Fibroblast of pulmonary artery (primary cell): ENCODE results near the gene RAB3IP.

Source experiments
- DNase-seq: peaks from one replicate; pipeline ENCODE4 v3.0.0-alpha.2; 2010; ENCODE audit warnings: low read depth
- H3K4me3 ChIP-seq: replicated peaks from 2 replicates; pipeline ENCODE4 v1.5.1; 2011; ENCODE audit warnings: low read depth, mild to moderate bottlenecking, control low read depth, low read length, moderate library complexity
- CTCF ChIP-seq: IDR thresholded peaks from 2 replicates; pipeline ENCODE4 v1.5.1; 2011; ENCODE audit warnings: mild to moderate bottlenecking, control low read depth, low read length, inconsistent platforms; ENCODE audit errors: missing control alignments

Gene RAB3IP

DNA sequence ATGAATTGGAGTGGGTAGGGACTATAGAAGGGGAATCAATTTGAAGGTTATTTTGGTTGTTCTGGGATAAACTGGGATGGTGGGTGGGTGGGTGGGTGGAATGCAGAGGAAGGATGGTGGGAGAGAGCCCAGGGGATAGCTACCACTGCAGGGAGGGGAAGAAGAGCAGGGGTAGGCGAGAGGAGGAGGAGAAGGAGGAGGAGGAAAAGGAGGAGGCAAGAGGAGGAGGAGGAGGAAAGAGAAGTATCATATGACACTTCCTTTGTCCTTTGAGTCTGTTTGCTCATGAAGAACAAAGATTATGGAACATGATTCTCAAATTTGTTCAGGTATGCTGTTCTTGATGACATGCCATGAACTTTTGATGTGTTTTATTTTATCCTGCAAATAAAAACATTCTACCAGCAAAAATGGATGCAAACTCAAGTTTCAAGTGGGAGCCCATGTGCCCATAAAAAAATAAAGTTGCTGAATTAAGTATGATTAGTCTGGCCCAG lies 35.5 kb upstream of the RAB3IP start:
- DNase-seq: no peak
- H3K4me3 ChIP-seq: no peak overlapping the region
- TF ChIP-seq CTCF: no peak

DNA sequence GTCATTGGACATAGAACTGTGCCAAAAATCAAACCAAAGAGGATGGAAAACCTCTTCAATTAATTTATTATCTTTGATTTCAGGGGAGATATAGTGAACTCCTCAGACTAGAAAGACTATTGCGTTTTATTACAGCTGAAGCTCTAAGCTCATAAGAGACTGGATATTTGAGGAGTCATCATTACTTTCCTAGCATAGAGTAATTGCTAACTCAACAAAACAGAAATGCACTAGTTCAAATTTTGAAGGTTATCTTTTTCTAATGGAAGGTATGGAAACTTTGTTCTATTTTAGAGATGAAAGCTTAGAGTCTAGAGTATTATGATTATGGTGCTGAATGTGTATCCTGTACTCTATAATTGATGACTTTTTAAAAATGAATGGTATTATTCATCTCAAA lies 34.3 kb upstream of the RAB3IP start:
- no peak for TF ChIP-seq CTCF

DNA sequence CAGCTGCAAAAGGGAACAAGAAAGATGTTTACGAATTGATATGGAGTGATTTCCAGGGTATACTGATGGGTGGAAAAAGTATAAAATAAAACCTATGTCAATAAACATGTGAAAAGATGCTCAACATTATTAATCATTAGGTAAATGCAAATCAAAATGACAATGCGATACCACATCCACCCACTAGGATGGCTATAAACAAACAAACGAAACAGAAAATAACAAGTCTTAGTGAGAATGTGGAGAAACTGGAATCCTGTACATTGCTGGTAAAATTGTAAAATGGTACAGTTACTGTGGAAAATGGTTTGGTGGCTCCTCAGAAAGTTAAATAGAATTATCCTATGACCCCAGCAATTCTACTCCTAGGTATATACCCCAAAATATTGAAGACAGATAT lies 30.0 kb upstream of the RAB3IP start:
- H3K4me3 ChIP-seq: no peak overlapping the region
- TF ChIP-seq CTCF: peak; percentile 18
- no peak for DNase-seq

More for the DNA sequence above, 34.3 kb upstream of the RAB3IP start:
- no peak overlapping the region for H3K4me3 ChIP-seq
- no peak for DNase-seq

DNA sequence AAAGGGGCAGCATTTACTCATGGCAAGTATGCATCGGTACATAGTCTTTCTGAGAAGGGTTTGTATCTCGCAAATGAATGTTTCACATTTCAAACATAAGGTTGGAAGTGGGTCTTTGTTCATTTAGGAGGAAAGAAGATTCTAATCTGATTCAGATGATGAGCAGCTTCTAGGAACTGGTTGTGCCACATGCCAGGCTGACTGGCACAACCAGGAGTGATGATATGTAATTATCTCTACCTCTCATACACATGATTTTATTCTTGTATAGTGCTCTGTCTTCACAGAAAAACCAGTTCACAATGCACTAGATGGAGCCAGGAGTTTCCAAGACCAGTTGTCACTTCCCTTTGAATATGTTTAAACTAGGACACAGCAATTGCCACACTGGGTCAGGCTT lies 25.8 kb upstream of the RAB3IP start:
- TF ChIP-seq CTCF: no peak
- H3K4me3 ChIP-seq: no peak overlapping the region
- DNase-seq: no peak

- no peak for TF ChIP-seq CTCF
- no peak for DNase-seq
- H3K4me3 ChIP-seq: no peak overlapping the region
Observed at GRCh38 chr12:69714542-69714941, 24.1 kb upstream of the RAB3IP start.

DNA sequence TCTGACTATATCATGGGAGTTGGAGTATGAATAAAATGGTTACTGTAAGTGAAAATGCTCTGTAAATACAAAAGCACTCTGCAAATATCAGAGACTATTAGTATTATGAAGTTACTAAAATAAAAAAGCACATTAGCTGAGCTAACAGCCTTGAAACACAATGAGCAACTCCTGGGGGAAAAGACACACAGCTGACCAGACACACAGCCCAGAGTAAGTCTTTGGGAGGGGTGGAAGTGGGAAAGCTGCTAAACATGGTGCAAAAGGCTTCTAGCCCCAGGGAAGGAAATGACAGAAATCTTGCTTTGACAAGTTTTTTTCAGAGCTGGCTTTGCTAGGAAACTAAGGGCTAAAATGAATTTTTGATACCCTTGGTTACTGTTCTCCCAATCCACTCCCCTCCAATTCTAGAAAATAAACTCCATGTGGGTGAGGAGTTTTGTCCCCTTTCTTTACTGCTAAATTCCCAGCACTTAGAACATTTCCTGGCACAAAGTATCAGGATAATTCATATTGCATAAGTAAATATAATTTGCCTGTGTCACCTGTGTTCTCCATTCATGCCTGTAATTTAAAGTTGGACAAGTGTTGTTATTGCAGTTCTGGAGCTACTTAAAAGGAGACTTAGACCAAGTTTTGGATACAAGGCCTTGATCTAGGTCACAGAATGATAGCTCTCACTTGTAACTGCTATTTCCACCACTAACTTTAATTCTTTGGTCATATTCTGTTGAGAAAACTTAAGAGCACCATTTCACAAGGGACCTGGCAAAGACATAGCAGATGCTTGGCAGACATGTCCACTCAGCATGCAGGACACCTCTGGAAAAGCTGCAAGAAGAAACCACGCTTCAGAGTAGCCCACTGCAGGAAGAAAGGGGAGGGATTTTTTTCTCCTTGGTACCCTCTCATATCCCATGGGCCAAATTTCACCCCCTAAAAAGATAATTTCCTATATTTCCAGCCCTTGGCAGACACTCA lies 19.0 kb upstream of the RAB3IP start:
- DNase-seq: peak; percentile 18
- no peak overlapping the region for H3K4me3 ChIP-seq
- TF ChIP-seq CTCF: no peak

GRCh38 chr12:69720750-69721149 lies 17.9 kb upstream of the RAB3IP start:
- DNase-seq: no peak
- H3K4me3 ChIP-seq: no peak overlapping the region
- no peak for TF ChIP-seq CTCF
